OCI-LY7 (cell line): ENCODE results near the gene MAML3. TPM values are rescaled to one million over a fixed set of nuclear protein-coding genes. Genes with fewer than 3 reads are reported as not detected.

Source experiments
- BruUV-seq: library from RNA; stranded (reverse); fragments of 400-500 nt; replicated peaks from 2 replicates; lab custom pipeline; 2021; lab: Mats Ljungman, UMichigan
- CTCF ChIA-PET: fragments of 300-600 bp; sonication (Branson Sonifier 250); formaldehyde crosslinking; loops from one replicate; lab custom pipeline; 2022; ENCODE audit warnings: antibody characterized with exemption; ENCODE audit not compliant: unreplicated experiment; lab: Charles Lee
- POLR2A ChIA-PET: fragments of 300-600 bp; sonication (Branson Sonifier 250); formaldehyde crosslinking; loops from one replicate; lab custom pipeline; 2022; ENCODE audit warnings: antibody characterized with exemption; lab: Charles Lee
- DNase-seq: peaks from one replicate; pipeline ENCODE4 v3.0.0-alpha.2; 2015; ENCODE audit warnings: low spot score
- H2AFZ ChIP-seq: fragments of 200-600 bp; sonication (generic), shearing (Covaris generic); 2 replicates; pipeline ENCODE4 v1.6.1; 2014; ENCODE audit warnings: mild to moderate bottlenecking, antibody characterized with exemption, low read length, moderate library complexity
- H3K27ac ChIP-seq: fragments of 200-600 bp; sonication (generic); 2 replicates; pipeline ENCODE4 v1.5.1; 2014; ENCODE audit warnings: mixed run types, low read depth, mild to moderate bottlenecking, moderate library complexity, low read length, inconsistent platforms; ENCODE audit not compliant: poor library complexity, severe bottlenecking
- H3K36me3 ChIP-seq: fragments of 200-600 bp; sonication (generic); 2 replicates; pipeline ENCODE4 v1.6.1; 2014; ENCODE audit warnings: mild to moderate bottlenecking, antibody characterized with exemption, low read length, moderate library complexity, mixed read lengths; ENCODE audit not compliant: insufficient read depth
- H3K4me1 ChIP-seq: fragments of 200-600 bp; sonication (generic); 2 replicates; pipeline ENCODE4 v1.5.1; 2014; ENCODE audit warnings: mild to moderate bottlenecking, low read length; ENCODE audit not compliant: insufficient read depth, poor library complexity, severe bottlenecking
- H3K4me2 ChIP-seq: fragments of 200-600 bp; sonication (generic); 2 replicates; pipeline ENCODE4 v1.6.1; 2014; ENCODE audit warnings: mild to moderate bottlenecking, low read length
- H3K4me3 ChIP-seq: fragments of 200-600 bp; sonication (generic); 2 replicates; pipeline ENCODE4 v1.5.1; 2014; ENCODE audit warnings: mild to moderate bottlenecking, low read depth, low read length; ENCODE audit not compliant: poor library complexity, severe bottlenecking
- H3K79me2 ChIP-seq: fragments of 200-600 bp; sonication (generic); 2 replicates; pipeline ENCODE4 v1.6.1; 2016; ENCODE audit warnings: low read depth, mild to moderate bottlenecking, low read length, moderate library complexity, mixed read lengths; ENCODE audit not compliant: insufficient read depth
- H3K9me2 ChIP-seq: fragments of 200-600 bp; sonication (generic); 2 replicates; pipeline ENCODE4 v1.6.1; 2016; ENCODE audit warnings: mild to moderate bottlenecking, low read length, mixed read lengths; ENCODE audit not compliant: insufficient read depth
- H3K9me3 ChIP-seq: fragments of 200-600 bp; sonication (generic); 2 replicates; pipeline ENCODE4 v1.6.1; 2014; ENCODE audit warnings: mild to moderate bottlenecking, mixed run types, low read length, mixed read lengths
- H4K20me1 ChIP-seq: fragments of 200-600 bp; sonication (generic); 2 replicates; pipeline ENCODE4 v1.6.1; 2014; ENCODE audit warnings: mild to moderate bottlenecking, antibody characterized with exemption, low read length, moderate library complexity, mixed read lengths; ENCODE audit not compliant: insufficient read depth
- CTCF ChIP-seq: fragments of 200-600 bp; sonication (generic); conservative IDR thresholded peaks from 2 replicates; pipeline ENCODE4 v1.5.1; 2014; ENCODE audit warnings: mild to moderate bottlenecking, antibody characterized with exemption, low read length, moderate library complexity, mixed read lengths
- EZH2phosphoT487 ChIP-seq: fragments of 200-600 bp; sonication (generic); IDR thresholded peaks from 2 replicates; pipeline ENCODE4 v1.6.1; 2018; ENCODE audit warnings: low read depth, borderline replicate concordance, mild to moderate bottlenecking, mixed run types, antibody characterized with exemption, low read length, moderate library complexity, mixed read lengths
- intact Hi-C: fragments of 100-400 bp; cut with micrococcal nuclease; formaldehyde crosslinking; loops from one replicate; pipeline ENCODE4 v1.10.0; 2022; ENCODE audit not compliant: unreplicated experiment
- total RNA-seq, 2 experiments: library from RNA; depleted of rRNA in 1 of 2; stranded (reverse); fragments of >200 nt in 1 of 2; shearing (Covaris generic) in 1 of 2; gene quantifications; 2 replicates each; pipeline ENCODE4 v1.2.3, GENCODE V29; 2014 to 2022

The MAML3 gene
- total RNA-seq, 2 experiments from 2014 or later, result 0.80 to 1.2 TPM

GRCh38 chr4:139957065-139957464 is 196.9 kb downstream of the MAML3 start:
- ChIA-PET POLR2A (no interaction called here), CTCF (no interaction called here)
- no peak overlapping the region for H3K4me3 ChIP-seq
- no peaks in the 10 kb centered on the region for H3K36me3 ChIP-seq
- H3K9me3 ChIP-seq, result no peaks in the 10 kb centered on the region
- H3K4me1 ChIP-seq, result no peaks in the 10 kb centered on the region
- H3K27ac ChIP-seq, result no peak overlapping the region
- BruUV-seq, result no TSS peak
- no peak for DNase-seq
- H3K4me2 ChIP-seq, result no peak overlapping the region
- intact Hi-C loops, result no loop called here
- no peaks in the 10 kb centered on the region for H3K79me2 ChIP-seq
- H2AFZ ChIP-seq, result no peak overlapping the region
- H3K9me2 ChIP-seq, result no peaks in the 10 kb centered on the region
- TF ChIP-seq CTCF, result no peak
- no peak for TF ChIP-seq EZH2phosphoT487
- H4K20me1 ChIP-seq, result no peaks in the 10 kb centered on the region

GRCh38 chr4:139956507-139957017 is 197.4 kb downstream of the MAML3 start:
- Histone ChIP-seq H3K4me2 (no peak overlapping the region), H2AFZ (no peak overlapping the region)

More at GRCh38 chr4:139956507-139957017, 197.4 kb downstream of the MAML3 start:
- no peak overlapping the region for H3K27ac ChIP-seq
- H3K4me3 ChIP-seq, result no peak overlapping the region
- H3K9me2 ChIP-seq, result no peaks in the 10 kb centered on the region
- ChIA-PET POLR2A (no interaction called here), CTCF (no interaction called here)
- no peaks in the 10 kb centered on the region for H3K9me3 ChIP-seq
- no TSS peak for BruUV-seq
- no peak for DNase-seq
- no peaks in the 10 kb centered on the region for H4K20me1 ChIP-seq
- no peaks in the 10 kb centered on the region for H3K36me3 ChIP-seq
- TF ChIP-seq CTCF, result no peak
- intact Hi-C loops, result no loop called here
- no peaks in the 10 kb centered on the region for H3K79me2 ChIP-seq
- no peaks in the 10 kb centered on the region for H3K4me1 ChIP-seq
